Parathyroid adenoma (tissue), 2 donors: Measurements from ENCODE around the gene RFTN1.

Experiments used
- H2AFZ ChIP-seq: fragments of 300-600 bp; sonication (generic); one replicate; pipeline ENCODE4 v1.7.0; 2017; ENCODE audit warnings: antibody characterized with exemption, mild to moderate bottlenecking
- H3K27ac ChIP-seq: fragments of 300-600 bp; sonication (generic); one replicate; pipeline ENCODE4 v1.7.0; 2017
- H3K27me3 ChIP-seq: fragments of 300-600 bp; sonication (generic); one replicate; pipeline ENCODE4 v1.7.0; 2017; ENCODE audit warnings: low read length; ENCODE audit not compliant: control insufficient read depth, insufficient read depth
- H3K36me3 ChIP-seq: fragments of 300-600 bp; sonication (generic); one replicate; pipeline ENCODE4 v1.7.0; 2017; ENCODE audit warnings: low read length; ENCODE audit not compliant: control insufficient read depth, insufficient read depth
- H3K4me1 ChIP-seq: fragments of 300-600 bp; sonication (generic); one replicate; pipeline ENCODE4 v1.7.0; 2017; ENCODE audit warnings: control low read depth
- H3K4me2 ChIP-seq: fragments of 300-600 bp; sonication (generic); one replicate; pipeline ENCODE4 v1.7.0; 2017; ENCODE audit warnings: low read length
- H3K4me3 ChIP-seq: fragments of 300-600 bp; sonication (generic); one replicate; pipeline ENCODE4 v1.7.0; 2017; ENCODE audit warnings: low read depth, low read length
- H3K79me2 ChIP-seq: fragments of 300-600 bp; sonication (generic); one replicate; pipeline ENCODE4 v1.7.0; 2017; ENCODE audit warnings: control low read depth
- H3K9ac ChIP-seq: fragments of 300-600 bp; sonication (generic); one replicate; pipeline ENCODE4 v1.7.0; 2017; ENCODE audit warnings: mild to moderate bottlenecking
- H3K9me3 ChIP-seq: fragments of 300-600 bp; sonication (generic); one replicate; pipeline ENCODE4 v1.7.0; 2017; ENCODE audit warnings: low read length; ENCODE audit not compliant: control insufficient read depth
- CTCF ChIP-seq: fragments of 300-600 bp; sonication (generic); IDR thresholded peaks from one replicate; pipeline ENCODE4 v1.7.0; 2017; ENCODE audit warnings: antibody characterized with exemption, mild to moderate bottlenecking
- donor health status: primary hyperparathyroidism.

Gene RFTN1

GRCh38 chr3:16488637-16489036, 24.9 kb downstream of the RFTN1 start:
- Histone ChIP-seq H3K27me3 (no peaks in the 10 kb centered on the region), H3K4me3 (no peak overlapping the region), H2AFZ (no peak overlapping the region), H3K36me3 (no peaks in the 10 kb centered on the region), H3K4me1 (no peaks in the 10 kb centered on the region), H3K4me2 (no peak overlapping the region), H3K9ac (no peak overlapping the region), H3K9me3 (no peaks in the 10 kb centered on the region), H3K79me2 (no peaks in the 10 kb centered on the region), H3K27ac (no peak overlapping the region)
- no peak for TF ChIP-seq CTCF

GRCh38 chr3:16487511-16488175, 25.9 kb downstream of the RFTN1 start:
- Histone ChIP-seq H3K27me3 (no peaks in the 10 kb centered on the region), H3K79me2 (no peaks in the 10 kb centered on the region), H3K4me3 (no peak overlapping the region), H3K9me3 (no peaks in the 10 kb centered on the region), H3K9ac (no peak overlapping the region), H2AFZ (no peak overlapping the region), H3K27ac (no peak overlapping the region), H3K36me3 (no peaks in the 10 kb centered on the region), H3K4me1 (no peaks in the 10 kb centered on the region), H3K4me2 (no peak overlapping the region)
- TF ChIP-seq CTCF = no peak

- no peak overlapping the region for H3K27ac ChIP-seq
- H3K79me2 ChIP-seq = no peaks in the 10 kb centered on the region
- no peak overlapping the region for H3K9ac ChIP-seq
- no peaks in the 10 kb centered on the region for H3K4me1 ChIP-seq
- no peak overlapping the region for H2AFZ ChIP-seq
- no peaks in the 10 kb centered on the region for H3K27me3 ChIP-seq
- H3K4me2 ChIP-seq = no peak overlapping the region
- TF ChIP-seq CTCF = no peak
- H3K36me3 ChIP-seq = no peaks in the 10 kb centered on the region
- no peaks in the 10 kb centered on the region for H3K9me3 ChIP-seq
- no peak overlapping the region for H3K4me3 ChIP-seq
Measured at GRCh38 chr3:16486951-16487480, 26.5 kb downstream of the RFTN1 start.

- Histone ChIP-seq H3K4me1 (no peaks in the 10 kb centered on the region), H3K36me3 (no peaks in the 10 kb centered on the region), H2AFZ (no peak overlapping the region), H3K79me2 (no peaks in the 10 kb centered on the region), H3K9ac (no peak overlapping the region), H3K4me3 (no peak overlapping the region), H3K4me2 (no peak overlapping the region), H3K27ac (no peak overlapping the region), H3K9me3 (no peaks in the 10 kb centered on the region), H3K27me3 (no peaks in the 10 kb centered on the region)
- TF ChIP-seq CTCF = no peak
Measured at GRCh38 chr3:16486201-16486600, 27.3 kb downstream of the RFTN1 start.
